Activated CD4-positive, alpha-beta T cell treated with anti-CD3 and anti-CD28 coated beads for 4 hours (primary cell): ENCODE measurements around the gene HEMK1.

Experiments used
- DNase-seq, 2 donors: peaks; one replicate each; pipeline ENCODE4 v3.0.0-alpha.2; 2020

Gene HEMK1

DNA sequence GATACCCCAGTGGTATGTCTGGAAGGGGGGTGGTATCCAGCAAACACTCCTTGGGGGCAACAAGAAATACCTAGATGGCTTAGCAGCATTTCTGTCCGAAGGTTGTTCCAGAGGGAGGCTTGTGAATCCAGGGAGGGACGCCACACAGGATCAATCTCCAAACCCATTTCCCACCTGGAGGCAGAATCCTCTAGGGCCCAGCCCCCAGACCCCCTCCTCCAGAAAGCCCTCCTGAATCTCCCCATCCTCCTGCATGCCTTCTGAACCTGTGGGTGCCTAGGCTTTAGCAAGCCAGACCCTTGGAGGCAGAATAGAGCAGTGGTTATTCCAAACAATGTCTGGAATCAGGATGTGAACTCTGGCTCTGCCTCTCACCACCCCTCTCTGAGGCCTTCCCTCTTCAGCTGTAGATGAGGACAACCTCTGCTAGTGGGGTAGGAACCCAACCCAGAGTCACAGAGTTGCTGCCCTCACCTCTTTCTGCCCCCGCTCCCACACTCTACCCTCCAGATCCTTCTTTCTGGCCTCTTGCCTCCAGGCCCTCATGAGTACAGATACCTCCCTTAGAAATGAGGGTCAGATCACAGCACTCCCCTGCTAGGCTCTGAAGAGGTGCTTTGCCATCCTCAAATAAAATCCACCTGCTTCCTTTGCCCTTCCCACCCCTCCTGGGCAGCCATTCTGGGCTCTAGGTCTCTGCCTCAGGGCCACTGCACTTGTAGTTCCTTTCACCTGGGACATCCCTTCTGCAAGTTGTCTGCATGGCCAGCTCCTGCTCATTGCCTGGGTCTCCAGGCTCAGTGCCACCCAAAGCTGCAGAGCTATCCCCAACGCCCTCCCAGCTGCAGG lies 34.2 kb downstream of the HEMK1 start:
- DNase-seq: no peak

DNA sequence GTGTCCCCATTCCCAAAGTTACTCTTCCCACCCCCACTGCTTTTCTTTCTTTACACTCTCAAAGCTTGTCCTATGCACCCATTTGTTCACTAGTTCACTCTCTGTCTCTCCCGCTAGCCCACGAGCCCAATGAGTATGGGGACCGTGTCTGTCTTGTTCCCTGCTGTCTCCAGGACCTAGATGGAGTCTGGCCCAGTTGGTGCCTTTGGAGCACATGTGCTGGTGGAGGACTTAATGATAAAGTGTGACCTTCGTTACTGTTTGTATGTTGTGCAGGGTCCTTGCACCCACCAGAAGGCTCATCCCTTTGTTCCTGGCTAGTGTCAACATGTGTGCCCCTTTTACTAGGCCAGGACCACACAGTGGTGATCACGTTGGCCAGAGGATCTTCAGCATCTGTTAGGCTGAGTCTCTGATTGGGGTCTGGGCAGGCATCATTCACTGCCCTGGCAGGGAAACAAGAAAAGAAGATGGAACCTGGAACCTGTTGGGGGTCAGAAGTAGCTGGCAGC lies 34.8 kb downstream of the HEMK1 start:
- DNase-seq: no peak

DNA sequence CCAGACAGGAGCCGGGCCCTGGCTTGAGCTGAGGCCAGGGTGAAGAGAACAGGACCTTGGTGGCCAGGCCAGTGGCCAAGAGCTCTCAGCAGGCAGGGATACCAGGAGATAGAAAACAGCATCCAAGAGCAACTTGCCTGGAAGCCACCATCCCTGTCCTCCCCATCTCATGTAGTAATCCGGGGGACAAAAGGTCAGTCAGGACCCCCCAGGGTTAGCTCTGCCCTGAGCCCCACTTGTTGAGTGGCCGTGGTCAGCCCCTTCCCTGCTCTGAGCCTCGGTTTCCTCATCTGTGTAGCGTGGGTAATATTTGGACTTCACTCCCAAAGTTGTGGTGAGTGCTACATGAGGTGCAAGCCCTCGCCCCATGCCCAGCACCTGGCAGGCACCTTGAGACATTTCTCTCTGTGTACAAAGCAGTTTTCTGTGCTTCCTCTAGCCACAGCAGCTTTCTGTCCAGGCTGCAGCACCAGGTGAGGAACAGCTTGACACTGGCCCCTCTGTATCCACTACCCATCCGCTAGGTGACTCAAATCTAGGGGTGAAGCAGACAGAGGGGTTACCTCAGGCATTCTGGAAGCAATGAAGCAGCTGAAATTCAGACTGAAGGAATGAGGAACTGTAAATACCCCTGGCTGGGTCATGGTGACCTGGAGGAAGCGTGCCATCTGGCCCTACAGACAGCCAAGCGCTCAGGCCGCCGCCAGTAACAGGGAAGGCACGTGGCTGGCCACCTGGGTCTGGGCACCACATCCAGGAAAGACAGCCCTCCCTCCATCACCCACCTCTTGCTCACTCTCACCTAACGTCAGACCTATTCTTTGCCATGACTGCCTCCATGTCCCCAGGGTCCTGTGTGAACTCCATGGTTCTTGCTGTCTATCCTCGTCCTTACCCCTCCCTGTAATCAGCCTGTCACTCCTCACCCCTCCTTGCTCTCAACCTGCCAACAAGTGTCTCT lies 35.6 kb downstream of the HEMK1 start:
- no peak for DNase-seq

DNA sequence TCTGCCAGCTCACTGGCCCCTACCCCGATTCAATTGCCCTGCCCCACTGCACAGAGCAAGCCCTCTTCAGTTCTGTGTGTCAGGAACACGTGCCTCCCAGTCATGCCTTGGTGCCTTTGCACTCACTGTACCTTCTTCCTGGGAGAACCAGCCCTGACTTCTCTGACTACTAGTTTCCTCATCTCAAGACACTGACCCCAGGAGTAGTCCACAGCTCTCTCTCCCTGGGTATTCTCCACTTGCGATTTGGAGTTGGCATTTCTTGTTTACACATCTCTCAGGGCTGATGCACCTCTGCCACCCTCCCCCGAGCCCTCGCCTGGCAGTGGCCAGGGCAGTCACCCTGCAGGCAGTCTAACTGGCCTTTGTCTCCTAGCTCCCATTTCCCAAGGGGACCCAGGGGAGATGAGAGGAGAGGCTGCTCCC lies 36.6 kb downstream of the HEMK1 start:
- peak; percentile 24 to 30 for DNase-seq

DNA sequence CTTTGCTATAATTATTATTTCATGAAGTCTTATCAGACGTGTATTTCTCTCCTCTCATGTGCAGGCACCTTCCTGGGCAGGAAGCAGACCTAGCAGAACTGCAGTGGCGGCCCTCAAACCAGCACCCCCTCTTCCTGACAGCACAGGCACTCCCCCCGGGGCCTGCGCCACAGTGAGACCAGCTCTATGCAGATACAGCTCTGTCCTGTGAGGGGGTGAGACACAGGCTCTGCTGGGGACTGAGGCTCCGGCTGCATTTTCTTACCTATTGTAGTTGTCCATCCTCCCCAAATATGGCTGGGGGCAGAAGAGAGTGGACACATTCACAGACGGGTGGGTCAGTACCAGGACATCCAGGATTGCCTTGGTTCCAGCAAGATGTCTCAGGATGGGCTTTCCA lies 37.3 kb downstream of the HEMK1 start:
- DNase-seq: peak in 1 of 2 donors; percentile 35

DNA sequence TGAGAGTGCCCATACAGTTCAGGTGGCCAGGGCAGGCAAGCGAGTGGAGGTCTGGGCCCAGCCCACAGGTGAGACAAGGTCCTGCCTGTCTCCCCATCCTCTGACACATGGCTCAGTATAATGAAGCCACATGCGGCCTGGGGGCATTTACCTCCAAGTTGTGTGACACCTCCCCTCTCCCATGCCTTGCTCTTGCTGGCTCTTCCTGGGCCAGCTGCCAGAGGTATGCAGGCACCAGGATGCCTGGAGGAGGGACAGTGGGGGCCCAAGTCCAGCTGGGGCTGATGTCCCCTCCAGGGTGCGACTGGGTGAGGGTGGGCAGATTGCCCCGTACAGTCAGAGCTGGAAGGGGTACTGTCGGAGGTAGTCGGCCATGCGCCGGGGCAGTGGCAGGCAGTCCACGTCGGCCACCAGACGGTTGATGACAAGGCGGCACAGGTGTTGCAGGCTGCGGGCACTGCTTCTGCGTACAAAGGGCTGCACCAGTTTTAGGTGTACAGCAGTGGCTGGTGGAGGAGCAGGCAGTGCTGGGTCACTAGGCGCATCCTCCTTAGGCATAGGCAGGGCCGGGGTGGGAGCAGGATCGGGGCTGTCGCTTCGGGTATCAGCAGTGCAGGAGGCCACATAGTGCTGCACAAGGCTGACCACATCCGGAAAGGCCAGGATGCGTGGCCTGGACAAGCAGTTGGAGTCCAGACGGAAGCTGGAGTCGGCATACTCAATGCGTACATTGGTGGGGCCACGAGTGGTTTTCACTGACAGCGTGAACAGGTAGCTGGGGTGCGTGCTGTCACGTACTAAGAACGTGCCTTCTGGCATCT lies 38.2 kb downstream of the HEMK1 start:
- peak; percentile 18 to 21 for DNase-seq

DNA sequence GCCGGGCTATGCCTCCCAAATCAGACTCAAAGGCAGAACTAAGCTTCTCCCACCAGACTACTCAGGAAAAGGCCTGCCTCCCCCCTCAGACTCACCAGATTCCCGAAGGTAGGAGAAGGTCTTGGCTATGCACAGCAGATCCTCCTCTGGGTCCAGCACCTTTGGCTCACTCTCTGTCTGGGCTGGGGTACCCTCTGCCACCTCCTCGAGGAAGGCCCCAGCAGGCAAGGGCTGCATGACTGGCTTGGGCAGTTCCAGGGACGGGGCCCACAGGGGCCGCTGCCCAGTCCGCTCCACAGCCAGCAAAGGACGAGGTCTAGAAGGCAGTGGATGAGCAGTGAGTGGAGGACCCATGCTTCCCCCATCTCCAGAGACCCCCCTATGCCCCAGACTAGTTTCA lies 39.0 kb downstream of the HEMK1 start:
- DNase-seq: no peak

DNA sequence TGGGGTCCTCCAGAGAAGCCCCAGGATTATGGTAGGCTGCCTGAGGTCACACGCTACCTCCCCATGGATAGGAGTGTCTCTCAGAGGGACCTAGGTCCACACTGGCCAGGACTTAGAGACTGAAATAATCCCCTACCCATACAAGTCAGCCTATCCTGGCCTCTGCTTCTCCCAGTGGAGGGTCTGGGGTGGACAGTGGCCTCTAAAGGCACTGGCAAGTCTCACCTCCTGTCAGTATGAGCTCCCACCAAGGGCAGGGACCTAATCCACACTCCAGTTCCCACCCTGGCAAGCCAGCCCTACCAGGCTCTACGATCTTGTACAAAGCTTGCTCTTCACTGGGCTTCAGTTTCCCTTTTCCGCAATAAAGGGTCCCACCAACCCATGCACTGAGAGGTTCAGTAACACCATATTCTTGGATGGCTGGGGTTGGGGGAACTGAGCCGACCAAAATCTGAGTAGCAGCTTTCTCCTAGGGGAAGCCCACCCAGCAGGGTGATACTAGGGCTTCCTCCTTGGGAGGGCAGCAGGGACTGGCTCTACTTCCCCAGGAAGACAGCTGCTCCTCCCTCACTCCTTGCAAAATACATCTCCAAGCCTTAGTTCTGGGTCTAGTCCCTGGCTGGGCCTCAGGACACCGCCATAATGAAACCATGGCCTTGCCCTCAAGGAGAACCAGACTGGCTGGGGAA lies 39.9 kb downstream of the HEMK1 start:
- DNase-seq: no peak

DNA sequence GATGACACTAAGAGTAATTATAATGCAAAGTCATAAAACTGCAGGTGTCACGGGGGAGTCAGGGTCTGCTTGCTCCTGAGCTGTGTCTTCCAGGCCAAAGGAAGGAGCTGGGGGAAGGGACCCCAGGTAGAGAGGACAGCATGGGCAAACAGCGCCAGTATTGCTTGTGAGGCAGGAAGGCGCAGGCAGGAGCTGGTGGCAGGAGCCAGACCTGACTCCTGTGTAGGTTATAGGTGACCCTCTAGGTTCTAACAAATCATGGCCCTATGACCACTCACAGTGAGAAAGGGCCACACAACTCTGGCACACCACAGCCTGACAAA lies 40.4 kb downstream of the HEMK1 start:
- no peak for DNase-seq

DNA sequence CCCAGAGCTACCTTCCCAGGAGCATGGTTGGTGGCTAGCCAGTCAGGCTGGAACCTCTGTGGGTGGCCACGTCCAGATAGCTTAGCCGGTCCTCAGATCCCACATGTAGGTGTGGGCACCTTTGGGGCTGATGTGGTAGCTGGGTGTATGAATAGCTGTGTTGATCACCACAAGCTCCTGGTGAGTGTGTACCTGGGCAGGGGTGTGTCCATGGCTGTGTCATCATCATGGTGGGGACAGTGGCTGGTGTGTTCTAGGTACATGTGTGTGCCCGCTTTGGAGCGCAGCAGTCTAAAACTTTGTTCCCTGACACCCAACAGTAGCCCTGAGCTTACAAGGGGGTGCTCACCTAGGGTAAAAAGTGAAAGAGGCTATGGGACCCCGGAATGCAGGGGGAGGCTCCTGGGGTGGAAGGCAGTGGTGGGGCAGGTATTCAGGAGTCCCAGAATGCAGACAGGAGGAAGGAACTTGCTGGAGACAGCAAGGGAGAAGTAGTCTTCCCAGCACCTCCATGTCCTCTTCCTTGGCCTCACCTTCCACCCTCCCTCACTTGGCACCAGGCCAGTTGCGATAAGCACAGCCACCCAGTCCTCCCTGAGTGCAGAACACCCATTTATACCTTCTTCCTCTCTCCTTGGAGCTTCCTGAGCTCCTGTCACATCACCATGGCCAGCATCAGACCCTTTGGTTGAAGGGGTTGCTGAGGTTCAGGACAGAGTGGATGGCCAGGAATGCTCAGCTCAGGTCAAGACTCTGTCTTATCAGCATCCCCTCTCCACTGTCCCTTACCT lies 41.1 kb downstream of the HEMK1 start:
- peak; percentile 52 to 64 for DNase-seq

DNA sequence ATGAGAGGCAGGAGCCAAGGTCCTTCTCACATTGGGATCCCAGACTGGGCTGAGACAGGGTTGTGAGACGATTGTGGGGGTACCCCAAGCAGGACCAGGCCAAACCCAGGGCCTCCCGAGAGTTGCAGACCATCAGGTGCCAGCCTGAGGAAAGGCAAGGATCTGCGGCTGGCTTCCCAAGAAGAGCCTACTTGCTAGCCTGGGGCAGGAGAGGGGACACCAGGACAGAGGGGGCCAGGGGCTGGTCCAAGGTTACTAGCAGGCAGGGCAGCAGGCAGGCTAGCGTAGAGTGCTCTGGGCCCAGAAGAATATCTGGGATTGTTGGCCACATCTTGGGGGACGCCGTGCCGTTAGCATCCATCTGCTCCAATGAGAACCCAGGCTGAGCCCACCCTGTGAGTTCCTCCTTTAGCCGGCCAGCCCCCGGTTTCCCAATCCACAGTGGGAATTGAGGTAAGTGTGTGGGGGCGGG lies 41.7 kb downstream of the HEMK1 start:
- no peak for DNase-seq

DNA sequence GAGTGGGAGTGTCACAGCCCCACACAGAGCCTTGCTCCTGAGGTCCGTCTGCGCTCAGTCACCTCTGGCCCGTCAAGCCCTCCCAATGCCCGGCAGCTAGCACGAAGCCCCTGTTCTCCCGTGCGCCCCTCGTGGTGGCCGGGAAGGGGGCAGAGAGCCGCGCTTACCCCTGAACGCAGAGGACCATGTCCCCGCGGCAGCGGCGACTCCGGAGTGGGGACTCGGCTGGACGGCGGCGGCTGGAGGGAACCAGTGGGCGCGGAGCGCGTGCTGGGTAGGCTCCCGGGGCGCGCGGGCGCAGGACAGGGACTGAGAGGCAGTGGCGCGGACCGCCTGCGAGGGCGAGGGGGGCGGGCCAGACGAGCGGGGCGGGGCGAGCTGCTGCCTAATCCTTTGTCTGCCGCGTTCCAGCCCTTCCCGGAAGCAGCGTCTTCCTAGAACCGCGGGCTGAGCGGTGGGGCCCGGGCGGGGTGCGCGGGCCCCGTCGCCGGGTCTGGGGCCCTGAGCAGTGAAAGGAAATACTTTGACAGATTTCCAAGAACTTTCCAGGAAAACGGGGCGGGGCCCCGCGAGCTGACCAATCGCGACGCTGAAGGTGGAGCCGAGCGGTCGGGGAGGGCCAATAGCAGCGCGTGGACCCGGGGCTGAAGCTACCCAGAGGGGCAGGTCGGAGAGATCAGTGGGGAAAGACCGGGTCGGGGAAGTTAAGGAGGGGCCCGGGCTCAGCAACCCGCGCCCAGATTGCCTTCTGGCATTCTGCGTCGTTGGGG lies 42.3 kb downstream of the HEMK1 start, which contains the start of gene CISH:
Gene CISH, minus strand, starts transcription at position 311 of the 770 bp plus-strand sequence. Its CDS starts 124 bp downstream, at position 187.
- DNase-seq: peak; percentile 98

DNA sequence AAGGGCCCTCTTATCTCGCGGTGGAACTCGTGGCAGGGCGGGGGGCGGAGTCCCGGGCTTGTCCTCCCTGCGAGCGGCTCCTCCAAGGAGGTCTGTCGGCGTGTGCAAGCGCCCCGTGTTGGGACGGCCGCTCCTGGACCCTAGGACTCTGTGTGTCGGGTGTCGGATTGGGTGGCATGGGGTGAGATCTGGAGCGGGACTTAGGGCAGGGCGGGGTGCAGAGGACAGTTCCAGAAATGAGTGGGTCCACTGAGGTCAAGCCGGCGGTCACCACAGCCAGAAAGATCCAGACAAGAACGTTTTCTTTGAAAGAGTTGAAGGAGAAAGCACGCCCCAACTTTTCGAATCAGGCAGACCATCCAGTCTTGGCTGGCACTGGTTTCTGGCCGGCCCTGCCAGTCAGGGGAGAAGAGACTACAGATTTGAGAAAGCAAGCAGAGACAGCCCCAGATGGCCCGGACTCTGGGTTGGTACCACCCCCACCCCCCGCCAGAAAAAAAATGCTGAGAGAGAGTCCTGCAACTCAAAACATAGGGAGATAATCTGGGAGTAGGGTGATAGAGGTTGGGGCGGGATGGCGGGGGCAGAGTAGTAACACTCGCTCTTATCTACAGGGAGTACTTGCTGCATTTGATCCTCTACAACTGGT lies 43.0 kb downstream of the HEMK1 start:
- DNase-seq: peak; percentile 38 to 41

DNA sequence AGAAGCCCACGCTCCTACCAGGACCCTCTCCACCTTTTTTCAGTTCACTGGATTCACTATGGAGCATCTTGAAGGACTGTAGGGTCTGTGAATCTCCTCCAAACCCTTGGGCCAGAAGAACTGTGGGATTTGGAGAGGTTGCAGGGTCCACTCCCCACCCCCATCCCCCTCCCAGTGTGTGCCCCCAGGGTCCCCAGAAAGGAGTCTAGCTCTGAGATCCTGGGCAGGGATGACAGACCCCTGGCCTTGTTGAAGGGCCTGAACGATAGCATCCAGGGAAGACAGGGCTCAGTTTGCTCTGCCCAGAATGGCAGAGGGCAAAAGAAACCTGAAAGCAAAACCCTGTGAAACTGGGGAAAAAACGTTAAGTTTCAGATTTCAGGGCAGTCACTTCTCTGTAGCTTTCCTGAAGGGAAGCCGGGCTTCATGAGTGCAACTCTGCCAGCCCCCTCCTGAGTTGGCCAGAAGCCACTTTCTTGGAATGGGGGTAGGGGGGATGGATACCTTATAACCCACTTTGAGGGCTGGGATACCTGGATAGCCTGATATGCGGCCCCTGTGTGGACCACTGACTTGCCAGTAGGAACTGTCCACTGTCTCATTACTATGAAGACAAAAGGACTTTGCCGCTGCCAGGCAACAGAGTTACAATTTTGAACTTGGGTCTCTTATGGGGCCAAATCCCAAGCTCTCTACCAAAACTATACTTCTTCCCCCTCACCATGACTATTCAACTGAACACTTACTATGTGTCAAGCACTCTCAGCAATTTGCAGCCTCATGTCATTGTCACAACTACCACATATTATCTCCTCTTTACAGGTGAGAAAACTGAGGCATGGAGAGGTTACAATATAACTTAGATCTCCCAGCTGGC lies 43.9 kb downstream of the HEMK1 start:
- DNase-seq: peak in 1 of 2 donors; percentile 23

DNA sequence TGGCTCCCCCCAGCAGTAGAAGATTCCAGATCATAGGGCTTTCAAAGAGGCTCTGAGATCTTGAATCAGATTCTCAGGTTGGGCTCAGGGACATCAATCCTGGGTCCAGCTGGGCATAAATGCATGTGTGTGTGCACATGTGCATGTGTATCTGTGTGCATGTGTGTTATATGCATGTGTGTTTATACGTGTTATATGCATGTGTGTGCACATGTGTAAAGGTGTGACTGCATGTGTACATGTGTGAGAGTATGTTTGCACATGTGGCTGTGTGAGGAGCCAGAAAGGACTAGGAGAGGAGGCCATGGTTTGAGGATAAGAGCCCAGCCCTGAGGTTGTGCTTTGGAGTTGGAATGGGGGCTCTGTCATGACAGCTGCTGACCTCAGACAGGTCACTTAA lies 45.9 kb downstream of the HEMK1 start:
- no peak for DNase-seq

DNA sequence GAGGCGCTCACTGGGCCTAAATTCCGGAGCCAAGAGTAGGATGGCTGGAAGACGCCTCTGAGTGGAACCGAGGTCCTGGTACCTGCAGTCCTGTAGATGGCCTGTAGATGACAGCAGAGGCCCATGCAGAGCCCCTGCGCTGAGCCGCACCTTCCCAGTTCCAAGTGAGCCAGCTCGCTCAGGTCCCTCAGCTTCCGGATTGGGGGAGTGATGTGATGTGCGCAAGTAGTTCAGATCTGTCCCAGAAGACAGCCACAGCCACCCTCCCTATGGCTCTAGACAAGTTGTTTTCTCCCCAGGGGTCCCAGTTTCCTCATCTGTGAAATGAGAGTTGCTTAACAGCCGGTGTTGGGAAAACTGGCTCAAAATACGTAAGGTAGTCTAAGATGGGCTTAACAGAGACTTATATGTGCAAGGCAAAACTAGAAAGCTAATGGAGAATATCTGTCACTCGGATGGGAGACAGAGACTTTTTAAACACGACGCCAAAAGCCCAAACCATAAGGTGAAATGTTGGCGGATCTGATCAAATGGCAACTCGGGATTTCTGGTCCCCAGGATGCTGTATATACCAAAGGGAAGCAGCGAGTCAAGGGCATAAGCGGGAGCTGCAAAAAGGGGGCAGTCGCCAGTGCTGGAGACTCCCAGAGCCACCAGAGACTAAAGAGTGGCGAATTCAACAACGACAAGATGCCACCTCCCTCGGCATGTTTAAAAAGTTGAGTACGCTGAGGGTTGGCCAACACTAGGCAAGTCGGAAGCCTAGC lies 46.9 kb downstream of the HEMK1 start:
- peak; percentile 83 for DNase-seq

DNA sequence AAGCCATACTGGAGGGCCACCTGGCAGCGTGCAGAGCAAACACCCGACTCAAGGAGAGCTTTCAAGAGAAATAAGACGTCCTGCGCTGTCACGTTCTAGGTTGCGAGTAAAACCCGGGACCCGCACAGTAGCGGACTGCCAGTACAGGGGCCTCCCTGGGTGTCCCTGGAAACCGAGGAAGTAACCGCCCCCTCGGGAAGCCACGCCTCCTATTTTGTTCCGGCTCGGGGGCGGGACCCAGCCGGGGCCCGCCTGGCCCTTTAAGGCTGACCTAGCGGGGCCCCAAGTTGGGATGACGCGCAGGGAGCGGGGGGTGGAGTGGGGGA lies 47.4 kb downstream of the HEMK1 start:
- peak; percentile 93 to 95 for DNase-seq
